HTERT RPE-1 (cell line): ENCODE data around the gene L3MBTL2.
"Not testable (repeated sequence)": the region's sequence is repeated elsewhere in the genome, so short reads cannot be mapped to it uniquely, and the experiment has no call there.

Source experiments
- in situ Hi-C: fragments of 300-500 bp; cut with MboI; formaldehyde crosslinking; loops from 4 replicates; pipeline ENCODE4 v1.14.3; 2020; ENCODE audit warnings: low sequenced_read_pairs

The L3MBTL2 gene

DNA sequence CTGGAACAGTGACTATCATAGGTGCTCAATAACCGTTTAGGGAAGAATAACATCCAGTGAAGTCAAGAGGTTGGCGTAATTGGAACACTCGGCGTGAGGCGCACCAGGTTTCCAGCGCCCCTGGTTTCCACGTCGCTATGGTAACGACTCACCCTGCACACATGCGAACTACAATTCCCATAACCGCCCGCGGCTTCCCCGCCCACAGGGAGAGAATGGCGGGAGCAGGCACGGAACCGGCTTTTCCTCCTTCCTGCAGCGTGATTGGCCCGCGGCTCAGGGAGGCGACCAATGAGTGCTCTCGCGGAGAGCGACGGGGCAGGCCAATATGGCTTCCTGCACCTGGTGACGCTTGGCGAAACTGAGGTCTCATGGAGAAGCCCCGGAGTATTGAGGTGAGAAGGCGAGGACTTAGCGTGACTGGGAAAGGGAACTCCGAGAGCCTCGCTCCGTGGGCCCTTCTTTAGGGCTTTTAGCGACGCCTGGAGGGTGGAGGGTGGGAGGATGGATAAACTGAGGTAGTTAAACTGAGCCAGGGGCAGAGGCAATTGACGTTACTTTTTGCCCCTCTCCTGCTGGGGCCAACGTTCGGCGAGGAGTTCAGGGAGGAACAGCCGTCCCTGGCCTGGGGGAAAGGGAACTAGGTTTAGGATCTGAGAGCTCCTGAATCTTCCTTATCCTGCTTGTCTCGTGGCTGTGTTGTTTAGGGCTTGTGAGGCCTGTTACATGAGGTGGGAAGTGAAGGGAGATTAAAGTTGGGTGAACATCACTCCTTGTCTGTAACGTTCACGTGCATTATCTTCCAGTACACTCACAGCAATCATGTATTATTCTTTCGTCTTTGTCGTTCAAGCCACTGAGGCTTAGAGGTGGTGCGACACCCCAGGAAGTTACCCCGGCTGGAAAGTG lies at the start of gene L3MBTL2:
Gene L3MBTL2, plus strand, starts transcription at position 321 of the 909 bp plus-strand sequence. Its CDS starts 51 bp downstream, at position 372.
- in situ Hi-C loops: no loop called here

DNA sequence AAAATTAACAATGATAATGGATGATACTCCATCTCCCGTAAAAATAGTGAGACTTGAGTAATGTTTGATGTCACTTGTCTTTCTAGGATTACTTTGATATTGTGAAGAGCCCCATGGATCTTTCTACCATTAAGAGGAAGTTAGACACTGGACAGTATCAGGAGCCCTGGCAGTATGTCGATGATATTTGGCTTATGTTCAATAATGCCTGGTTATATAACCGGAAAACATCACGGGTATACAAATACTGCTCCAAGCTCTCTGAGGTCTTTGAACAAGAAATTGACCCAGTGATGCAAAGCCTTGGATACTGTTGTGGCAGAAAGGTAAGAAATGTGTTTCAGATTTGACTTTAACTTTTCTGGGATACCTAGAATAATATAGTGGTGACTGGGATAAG lies 48.0 kb upstream of the L3MBTL2 start:
- in situ Hi-C loops: no loop called here

DNA sequence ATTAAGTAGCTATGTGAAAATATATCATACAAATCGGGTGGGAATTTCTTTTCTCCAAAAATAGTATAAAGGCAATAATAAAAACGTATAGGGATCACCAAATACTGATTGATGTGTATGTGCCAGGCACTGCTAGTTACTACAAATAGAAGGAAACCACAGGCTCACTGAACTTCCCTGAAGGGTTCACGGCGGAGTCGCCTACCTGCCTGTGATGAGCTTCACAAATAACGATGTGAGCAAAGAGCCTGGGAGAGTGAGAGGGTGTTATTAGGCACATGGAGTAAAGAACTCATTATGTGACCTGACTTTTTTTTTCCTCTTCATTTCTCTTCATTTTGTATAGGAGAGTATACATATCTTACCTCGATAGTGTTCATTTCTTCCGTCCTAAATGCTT lies 36.0 kb upstream of the L3MBTL2 start:
- in situ Hi-C loops: no loop called here

DNA sequence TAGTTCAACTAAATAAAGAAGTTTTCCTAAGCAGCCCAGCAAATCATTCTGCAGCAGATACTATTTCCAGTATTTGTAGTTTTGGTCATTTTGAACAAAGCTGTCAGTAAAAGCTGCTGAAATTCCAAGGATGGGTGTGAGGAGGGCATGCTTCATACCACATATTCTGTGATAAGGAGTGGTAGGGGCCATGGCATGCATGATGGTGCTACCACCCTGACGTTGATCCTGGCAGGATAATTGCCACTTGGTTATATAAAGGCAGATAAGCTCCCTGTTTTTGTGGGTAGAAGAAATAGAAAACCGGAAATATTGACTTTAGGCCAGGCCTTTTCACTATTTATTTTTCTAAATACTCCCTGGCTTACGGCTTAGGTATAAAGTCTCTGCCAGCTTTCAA lies 33.1 kb upstream of the L3MBTL2 start:
- in situ Hi-C loops: no loop called here

DNA sequence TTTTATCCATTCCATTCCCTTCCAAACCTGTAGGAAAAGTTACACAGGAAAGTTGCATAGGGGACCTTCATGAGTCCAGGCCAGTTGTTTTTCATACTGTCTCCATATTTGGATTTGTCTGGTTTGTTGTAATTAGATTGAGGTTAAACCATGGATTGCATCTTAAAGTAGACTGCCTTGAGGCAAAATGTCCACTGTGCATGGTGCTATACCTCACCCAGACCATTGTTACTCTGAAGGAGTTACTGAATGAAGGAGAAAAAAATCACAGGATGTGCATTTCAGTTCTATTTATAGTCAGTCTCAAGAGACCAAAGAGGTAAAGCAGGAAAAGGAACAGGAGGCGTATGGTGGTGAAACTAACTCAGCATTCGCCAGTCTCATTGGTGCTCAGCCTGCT lies 29.6 kb upstream of the L3MBTL2 start:
- in situ Hi-C loops: no loop called here

DNA sequence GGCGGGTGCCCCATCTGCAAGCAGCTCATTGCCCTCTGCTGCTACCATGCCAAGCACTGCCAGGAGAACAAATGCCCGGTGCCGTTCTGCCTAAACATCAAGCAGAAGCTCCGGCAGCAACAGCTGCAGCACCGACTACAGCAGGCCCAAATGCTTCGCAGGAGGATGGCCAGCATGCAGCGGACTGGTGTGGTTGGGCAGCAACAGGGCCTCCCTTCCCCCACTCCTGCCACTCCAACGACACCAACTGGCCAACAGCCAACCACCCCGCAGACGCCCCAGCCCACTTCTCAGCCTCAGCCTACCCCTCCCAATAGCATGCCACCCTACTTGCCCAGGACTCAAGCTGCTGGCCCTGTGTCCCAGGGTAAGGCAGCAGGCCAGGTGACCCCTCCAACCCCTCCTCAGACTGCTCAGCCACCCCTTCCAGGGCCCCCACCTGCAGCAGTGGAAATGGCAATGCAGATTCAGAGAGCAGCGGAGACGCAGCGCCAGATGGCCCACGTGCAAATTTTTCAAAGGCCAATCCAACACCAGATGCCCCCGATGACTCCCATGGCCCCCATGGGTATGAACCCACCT lies 28.0 kb upstream of the L3MBTL2 start:
- in situ Hi-C loops: no loop called here

DNA sequence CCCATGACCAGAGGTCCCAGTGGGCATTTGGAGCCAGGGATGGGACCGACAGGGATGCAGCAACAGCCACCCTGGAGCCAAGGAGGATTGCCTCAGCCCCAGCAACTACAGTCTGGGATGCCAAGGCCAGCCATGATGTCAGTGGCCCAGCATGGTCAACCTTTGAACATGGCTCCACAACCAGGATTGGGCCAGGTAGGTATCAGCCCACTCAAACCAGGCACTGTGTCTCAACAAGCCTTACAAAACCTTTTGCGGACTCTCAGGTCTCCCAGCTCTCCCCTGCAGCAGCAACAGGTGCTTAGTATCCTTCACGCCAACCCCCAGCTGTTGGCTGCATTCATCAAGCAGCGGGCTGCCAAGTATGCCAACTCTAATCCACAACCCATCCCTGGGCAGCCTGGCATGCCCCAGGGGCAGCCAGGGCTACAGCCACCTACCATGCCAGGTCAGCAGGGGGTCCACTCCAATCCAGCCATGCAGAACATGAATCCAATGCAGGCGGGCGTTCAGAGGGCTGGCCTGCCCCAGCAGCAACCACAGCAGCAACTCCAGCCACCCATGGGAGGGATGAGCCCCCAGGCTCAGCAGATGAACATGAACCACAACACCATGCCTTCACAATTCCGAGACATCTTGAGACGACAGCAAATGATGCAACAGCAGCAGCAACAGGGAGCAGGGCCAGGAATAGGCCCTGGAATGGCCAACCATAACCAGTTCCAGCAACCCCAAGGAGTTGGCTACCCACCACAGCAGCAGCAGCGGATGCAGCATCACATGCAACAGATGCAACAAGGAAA lies 27.3 kb upstream of the L3MBTL2 start:
- in situ Hi-C loops: no loop called here

DNA sequence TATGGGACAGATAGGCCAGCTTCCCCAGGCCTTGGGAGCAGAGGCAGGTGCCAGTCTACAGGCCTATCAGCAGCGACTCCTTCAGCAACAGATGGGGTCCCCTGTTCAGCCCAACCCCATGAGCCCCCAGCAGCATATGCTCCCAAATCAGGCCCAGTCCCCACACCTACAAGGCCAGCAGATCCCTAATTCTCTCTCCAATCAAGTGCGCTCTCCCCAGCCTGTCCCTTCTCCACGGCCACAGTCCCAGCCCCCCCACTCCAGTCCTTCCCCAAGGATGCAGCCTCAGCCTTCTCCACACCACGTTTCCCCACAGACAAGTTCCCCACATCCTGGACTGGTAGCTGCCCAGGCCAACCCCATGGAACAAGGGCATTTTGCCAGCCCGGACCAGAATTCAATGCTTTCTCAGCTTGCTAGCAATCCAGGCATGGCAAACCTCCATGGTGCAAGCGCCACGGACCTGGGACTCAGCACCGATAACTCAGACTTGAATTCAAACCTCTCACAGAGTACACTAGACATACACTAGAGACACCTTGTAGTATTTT lies 26.6 kb upstream of the L3MBTL2 start:
- in situ Hi-C loops: no loop called here

DNA sequence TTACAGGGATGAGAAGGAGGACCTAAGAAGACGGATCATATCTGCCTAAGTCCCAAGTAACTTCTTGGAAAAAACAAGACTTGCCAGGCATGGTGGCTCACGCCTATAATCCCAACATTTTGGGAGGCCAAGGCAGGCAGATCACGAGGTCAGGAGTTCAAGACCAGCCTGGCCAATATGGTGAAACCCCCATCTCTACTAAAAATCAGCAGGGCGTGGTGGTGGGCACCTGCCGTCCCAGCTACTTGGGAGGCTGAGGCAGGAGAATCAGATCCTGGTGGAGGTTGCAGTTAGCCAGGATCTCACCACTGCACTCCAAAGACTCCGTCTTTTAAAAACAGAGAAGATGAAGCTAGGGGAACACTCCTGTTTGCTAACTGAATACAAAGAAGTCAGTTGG lies 24.8 kb upstream of the L3MBTL2 start:
- in situ Hi-C loops: not testable (repeated sequence)

DNA sequence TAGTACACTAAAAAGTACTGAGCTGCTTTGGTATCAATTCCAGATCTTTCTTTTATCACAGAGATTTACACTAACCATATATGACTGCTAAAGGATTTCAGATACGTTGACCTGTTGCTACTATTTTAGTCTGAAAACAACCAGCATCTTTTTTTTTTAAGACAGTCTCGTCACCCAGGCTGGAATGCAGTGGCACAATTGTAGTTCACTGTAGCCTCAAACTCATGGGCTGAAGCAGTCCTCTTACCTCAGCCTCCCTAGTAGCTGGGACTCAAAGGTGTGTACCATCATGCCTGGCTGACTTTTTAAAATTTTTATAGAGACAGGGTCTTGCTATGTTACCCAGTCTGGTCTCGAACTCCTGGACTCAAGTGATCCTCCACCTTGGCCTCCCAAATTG lies 24.2 kb upstream of the L3MBTL2 start:
- in situ Hi-C loops: no loop called here

DNA sequence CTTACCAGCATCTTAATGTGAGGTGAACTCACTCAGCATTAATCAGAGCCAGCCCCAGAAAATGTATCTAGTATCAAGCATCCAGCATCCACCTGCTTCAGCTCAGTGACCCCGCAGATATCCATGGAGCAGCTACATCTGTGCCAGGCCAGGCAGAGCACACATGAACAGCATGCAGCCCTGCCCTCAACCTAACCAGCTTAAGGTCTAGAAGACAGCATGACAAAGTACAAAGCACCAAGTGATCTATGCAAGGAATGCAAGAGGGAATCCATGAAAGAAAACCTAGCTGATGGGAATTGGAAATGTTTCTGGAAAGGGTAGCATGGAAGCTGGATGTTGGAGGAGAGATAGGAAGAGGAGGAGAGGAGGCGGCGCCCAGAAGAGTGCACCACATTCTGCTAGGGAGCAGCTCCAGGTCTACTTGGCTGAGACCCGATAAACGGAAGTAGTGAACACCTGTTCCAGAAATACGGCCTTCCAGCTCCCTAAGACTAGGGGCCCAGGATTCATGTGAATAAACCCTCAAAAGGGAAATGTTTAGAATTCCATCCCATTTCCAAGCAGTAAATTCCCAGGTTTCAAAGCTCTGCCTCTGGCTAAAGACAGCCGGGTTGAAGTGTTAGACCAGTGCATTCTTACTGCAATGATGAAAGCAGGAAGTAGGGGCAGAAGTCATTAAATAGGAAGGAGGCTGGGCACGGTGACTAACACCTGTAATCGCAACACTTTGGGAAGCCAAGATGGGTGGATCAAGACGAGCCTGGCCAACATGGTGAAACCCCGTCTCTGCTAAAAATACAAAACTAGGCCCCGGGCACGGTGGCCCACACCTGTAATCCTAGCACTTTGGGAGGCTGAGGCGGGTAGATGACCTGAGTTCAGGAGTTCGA lies 23.5 kb upstream of the L3MBTL2 start:
- in situ Hi-C loops: no loop called here

DNA sequence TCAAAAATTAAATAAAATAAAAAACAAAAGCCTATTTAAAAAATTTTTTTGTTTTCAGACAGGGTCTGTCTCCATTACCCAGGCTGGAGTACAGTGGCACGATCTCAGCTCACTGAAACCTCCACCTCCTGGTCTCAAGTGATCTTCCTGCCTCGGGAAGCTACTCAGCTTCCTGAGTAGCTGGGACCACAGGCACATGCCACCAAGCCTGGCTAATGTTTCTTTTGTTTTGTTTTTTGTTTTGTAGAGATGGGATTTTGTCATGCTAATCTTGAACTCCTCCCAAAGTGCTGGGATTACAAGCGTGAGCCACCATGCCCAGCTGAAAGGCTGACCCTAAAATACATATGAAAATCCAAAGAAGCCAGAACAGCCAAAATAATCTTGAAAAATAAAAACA lies 20.4 kb upstream of the L3MBTL2 start:
- in situ Hi-C loops: no loop called here

DNA sequence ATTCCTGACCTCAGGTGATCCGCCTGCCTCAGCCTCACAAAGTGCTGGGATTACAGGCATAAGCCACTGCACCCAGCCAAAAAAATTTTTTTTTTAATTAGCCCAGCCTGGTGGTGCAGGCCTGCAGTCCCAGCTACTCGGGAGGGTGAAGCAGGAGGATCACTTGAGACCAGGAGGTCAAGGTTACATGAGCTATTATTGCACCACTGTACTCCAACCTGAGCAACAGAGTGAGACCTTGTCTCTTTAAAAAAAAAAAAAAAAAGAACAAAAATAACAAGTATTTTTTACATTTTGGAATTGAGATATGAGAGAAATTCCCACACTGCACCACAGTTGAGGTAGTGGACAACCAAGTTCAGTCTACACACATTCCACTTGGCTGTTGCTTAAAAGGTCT lies 13.6 kb upstream of the L3MBTL2 start:
- in situ Hi-C loops: no loop called here

DNA sequence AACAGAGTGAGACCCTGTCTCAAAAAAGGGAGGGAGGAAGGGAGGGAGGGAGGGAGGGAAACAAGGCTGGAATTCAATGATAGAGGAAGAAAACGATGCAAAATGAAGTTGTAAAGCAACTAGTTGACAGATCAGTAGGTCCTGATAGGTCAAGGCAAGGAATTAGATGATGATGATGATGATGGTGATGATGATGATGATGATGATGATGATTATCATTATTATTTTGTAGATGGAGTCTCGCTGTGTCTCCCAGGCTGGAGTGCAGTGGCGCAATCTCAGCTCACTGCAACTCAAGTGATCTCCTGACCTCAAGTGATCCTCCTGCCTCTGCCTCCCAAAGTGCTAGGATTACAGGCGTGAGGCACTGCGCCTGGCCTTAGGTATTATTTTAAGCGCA lies 11.3 kb upstream of the L3MBTL2 start:
- in situ Hi-C loops: no loop called here

DNA sequence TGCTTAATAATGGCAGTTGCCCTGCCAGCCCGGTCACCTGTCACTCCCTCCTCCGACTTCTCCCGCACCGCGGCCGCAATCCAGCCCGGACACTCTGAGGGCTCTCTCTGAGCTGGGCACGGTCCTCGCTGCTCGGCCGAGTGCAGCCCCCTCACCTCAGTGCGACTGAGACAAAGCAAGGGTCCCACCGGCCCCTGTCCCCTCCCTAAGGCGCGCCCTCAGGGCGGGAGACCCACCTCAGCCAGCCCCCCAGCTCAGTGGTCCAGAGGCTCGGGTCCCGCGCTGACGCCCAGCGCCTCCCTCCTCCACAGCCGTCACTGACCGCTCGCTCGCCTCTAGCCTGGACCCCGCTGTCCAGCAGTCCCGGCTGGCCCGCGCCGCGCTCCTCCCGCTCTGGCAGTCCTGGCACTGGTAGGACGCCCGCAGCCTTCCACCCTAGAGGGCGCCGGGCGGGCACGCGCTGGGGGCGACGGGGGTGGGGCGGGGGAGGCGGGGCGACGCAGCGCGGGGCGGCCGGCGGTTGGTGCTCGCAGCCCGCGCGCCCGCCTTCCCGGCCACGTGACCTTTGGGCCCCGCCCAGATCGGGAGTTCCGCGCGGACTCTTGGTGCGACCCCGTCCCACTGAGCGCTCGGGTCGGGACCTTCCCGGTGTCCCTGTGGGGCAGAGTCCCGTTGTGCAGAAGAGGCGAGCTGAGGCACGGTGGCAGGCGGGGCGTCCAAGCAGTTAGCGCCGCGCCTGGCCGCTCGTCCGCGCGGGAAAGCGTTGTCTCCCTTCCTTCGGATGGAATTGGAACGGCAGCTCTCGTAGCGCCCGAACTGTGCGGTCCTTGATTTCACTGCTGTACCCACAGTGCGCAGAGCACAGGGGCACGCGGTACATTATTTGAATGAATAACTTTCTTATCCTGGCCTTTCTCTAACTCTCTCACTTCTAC lies 7.8 kb upstream of the L3MBTL2 start:
- in situ Hi-C loops: no loop called here

DNA sequence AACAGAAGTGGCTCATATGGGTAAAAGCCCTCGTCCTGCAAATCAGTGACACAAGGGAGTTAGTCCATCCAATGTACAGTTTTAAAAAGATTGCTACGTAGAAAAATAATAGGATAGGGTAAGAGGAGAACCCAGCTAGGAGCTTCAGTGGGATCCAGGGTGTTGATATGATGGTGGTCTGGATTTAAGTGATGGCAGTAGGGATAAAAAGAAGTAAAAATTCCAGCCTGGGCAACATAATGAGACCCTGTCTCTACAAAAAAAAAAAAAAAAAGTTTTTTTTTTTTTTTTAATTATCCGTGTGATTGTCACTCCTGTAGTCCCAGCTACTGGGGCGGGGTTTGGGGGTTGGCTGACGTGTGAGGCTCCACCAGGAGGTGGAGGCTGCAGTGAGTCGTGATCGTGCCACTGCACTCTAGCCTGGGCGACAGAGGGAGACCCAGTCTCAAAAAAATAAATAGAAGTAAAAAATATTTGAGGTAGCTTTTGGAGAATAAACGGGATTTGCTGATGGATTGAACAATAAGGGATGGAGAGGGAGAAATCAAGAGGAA lies 7.0 kb upstream of the L3MBTL2 start:
- in situ Hi-C loops: no loop called here

DNA sequence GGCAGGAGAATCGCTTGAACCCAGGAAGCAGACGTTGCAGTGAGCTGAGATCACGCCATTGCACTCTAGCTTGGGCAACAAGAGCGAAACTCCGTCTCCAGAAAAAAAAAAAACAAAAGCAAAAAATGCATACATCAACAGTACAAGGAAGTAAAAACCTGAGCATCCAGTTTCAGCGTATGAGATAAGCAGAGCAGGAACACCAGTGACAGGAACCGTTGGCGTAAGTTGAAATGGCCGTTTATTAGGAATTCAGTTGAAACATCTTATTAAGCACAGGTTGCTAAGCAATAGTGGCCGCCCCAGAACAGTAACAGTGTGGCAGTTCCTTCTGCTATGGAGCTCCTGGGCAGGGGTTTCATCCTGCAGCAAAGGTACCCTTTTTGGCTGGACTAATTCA lies 4.0 kb upstream of the L3MBTL2 start:
- in situ Hi-C loops: no loop called here

DNA sequence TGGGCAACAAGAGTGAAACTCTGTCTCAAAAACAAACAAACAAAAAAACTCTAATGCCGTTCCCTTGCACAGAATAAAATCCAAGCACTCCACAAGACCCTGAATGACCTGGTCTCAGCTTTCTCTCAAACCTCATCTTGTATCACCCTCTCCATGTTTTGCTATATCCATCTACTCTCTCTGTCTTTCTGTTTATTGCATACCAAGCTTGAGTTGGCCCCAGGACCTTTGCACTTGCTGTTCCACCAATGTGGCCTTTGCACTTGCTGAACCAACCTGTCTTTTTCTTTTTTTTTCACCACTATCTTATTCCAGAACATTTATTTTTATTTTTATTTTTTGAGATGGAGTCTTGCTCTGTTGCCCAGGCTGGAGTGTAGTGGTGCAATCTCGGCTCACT lies 2.0 kb upstream of the L3MBTL2 start:
- in situ Hi-C loops: no loop called here

DNA sequence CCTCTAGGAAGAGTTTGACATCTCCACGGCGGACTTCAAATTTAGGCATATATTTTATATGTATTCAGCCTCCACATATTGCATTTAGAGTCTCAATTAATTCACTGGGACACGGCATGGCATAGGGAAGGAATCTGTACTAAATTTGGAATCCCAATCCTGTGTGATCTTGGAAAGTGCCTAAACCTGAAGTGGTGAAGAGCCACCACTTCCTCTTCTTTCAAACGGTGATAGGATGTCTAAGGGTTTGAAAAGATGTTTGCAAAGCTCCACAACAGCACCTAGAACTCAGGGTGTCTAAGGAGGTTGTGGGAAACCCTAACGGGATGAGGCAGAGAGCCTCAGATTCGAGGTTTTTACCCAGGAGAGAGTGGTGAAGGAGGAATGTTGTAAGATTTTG lies 1.0 kb upstream of the L3MBTL2 start:
- in situ Hi-C loops: no loop called here
